HEK293 (cell line): ENCODE measurements around the gene DDIAS.

Source experiments
- CTCF ChIP-seq: fragments of 450-650 bp; formaldehyde crosslinking; IDR thresholded peaks from 2 replicates; pipeline ENCODE4 v1.5.1; 2016; ENCODE audit warnings: missing biosample characterization, missing genetic modification characterization
- ZBTB7A ChIP-seq: fragments of 450-650 bp; formaldehyde crosslinking; IDR thresholded peaks from 2 replicates; pipeline ENCODE4 v1.5.1; 2016; ENCODE audit warnings: low read depth, missing biosample characterization, missing genetic modification characterization
- ZFP41 ChIP-seq: fragments of 450-650 bp; formaldehyde crosslinking; IDR thresholded peaks from 2 replicates; pipeline ENCODE4 v1.5.1; 2016; ENCODE audit warnings: missing biosample characterization, missing genetic modification characterization, borderline replicate concordance
- ZNF501 ChIP-seq: fragments of 450-650 bp; formaldehyde crosslinking; IDR thresholded peaks from 2 replicates; pipeline ENCODE4 v1.5.1; 2016; ENCODE audit warnings: missing biosample characterization, missing genetic modification characterization
- ZNF707 ChIP-seq: fragments of 450-650 bp; formaldehyde crosslinking; IDR thresholded peaks from 2 replicates; pipeline ENCODE4 v1.5.1; 2016; ENCODE audit warnings: missing biosample characterization, missing genetic modification characterization
- ZSCAN30 ChIP-seq: fragments of 450-650 bp; IDR thresholded peaks from 2 replicates; pipeline ENCODE4 v1.5.1; 2018; ENCODE audit warnings: missing biosample characterization, mild to moderate bottlenecking, missing genetic modification characterization, moderate library complexity
- TF ChIP-seq, protein P1 (sequence below): fragments of 450-650 bp; formaldehyde crosslinking; IDR thresholded peaks from 2 replicates; pipeline ENCODE4 v1.5.1; 2016; ENCODE audit warnings: missing biosample characterization, missing genetic modification characterization
- TF ChIP-seq, protein P2 (sequence below): sonication (generic); formaldehyde crosslinking; IDR thresholded peaks from 2 replicates; pipeline ENCODE4 v1.8.1; 2022; ENCODE audit warnings: mild to moderate bottlenecking, moderate library complexity, missing genetic modification reagents
- TF ChIP-seq, protein P3 (sequence below): fragments of 450-650 bp; formaldehyde crosslinking; IDR thresholded peaks from 2 replicates; pipeline ENCODE4 v1.5.1; 2016; ENCODE audit warnings: missing biosample characterization, missing genetic modification characterization

GRCh38 chr11:82972103-82972502, 70.6 kb downstream of the DDIAS start:
- TF ChIP-seq CTCF (tag by site-specific recombination): no peak
- no peak for TF ChIP-seq ZNF707 (tag by site-specific recombination)
- TF ChIP-seq ZNF501 (tag by site-specific recombination): no peak
- TF ChIP-seq, protein P1, sequence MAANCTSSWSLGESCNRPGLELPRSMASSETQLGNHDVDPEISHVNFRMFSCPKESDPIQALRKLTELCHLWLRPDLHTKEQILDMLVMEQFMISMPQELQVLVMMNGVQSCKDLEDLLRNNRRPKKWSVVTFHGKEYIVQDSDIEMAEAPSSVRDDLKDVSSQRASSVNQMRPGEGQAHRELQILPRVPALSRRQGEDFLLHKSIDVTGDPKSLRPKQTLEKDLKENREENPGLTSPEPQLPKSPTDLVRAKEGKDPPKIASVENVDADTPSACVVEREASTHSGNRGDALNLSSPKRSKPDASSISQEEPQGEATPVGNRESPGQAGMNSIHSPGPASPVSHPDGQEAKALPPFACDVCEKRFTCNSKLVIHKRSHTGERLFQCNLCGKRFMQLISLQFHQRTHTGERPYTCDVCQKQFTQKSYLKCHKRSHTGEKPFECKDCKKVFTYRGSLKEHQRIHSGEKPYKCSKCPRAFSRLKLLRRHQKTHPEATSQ (tag by site-specific recombination): no peak
- no peak for TF ChIP-seq ZSCAN30 (tag by site-specific recombination)
- no peak for TF ChIP-seq ZBTB7A (tag by site-specific recombination)
- TF ChIP-seq, protein P2, sequence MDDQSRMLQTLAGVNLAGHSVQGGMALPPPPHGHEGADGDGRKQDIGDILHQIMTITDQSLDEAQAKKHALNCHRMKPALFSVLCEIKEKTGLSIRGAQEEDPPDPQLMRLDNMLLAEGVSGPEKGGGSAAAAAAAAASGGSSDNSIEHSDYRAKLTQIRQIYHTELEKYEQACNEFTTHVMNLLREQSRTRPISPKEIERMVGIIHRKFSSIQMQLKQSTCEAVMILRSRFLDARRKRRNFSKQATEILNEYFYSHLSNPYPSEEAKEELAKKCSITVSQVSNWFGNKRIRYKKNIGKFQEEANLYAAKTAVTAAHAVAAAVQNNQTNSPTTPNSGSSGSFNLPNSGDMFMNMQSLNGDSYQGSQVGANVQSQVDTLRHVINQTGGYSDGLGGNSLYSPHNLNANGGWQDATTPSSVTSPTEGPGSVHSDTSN (CRISPR knock-in tag): no peak
- TF ChIP-seq ZFP41 (tag by site-specific recombination): no peak
- TF ChIP-seq, protein P3, sequence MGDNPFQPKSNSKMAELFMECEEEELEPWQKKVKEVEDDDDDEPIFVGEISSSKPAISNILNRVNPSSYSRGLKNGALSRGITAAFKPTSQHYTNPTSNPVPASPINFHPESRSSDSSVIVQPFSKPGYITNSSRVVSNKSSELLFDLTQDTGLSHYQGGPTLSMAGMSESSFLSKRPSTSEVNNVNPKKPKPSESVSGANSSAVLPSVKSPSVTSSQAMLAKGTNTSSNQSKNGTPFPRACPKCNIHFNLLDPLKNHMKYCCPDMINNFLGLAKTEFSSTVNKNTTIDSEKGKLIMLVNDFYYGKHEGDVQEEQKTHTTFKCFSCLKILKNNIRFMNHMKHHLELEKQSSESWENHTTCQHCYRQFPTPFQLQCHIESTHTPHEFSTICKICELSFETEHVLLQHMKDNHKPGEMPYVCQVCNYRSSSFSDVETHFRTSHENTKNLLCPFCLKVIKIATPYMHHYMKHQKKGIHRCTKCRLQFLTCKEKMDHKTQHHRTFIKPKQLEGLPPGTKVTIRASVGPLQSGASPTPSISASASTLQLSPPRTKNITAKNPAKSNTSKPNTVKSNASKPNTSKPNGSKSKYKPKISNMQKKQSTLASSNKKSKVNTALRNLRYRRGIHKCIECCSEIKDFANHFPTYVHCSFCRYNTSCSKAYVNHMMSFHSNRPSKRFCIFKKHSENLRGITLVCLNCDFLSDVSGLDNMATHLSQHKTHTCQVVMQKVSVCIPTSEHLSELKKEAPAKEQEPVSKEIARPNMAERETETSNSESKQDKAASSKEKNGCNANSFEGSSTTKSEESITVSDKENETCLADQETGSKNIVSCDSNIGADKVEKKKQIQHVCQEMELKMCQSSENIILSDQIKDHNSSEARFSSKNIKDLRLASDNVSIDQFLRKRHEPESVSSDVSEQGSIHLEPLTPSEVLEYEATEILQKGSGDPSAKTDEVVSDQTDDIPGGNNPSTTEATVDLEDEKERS (tag by site-specific recombination): no peak
